Fibroblast of lung (primary cell): Measurements from ENCODE around the gene AMDHD2. TPM values are rescaled to one million over a fixed set of nuclear protein-coding genes. Genes with fewer than 3 reads are reported as not detected.

Experiments used
- DNase-seq, 2 donors: peaks; one replicate each; pipeline versions ENCODE4 v3.0.0 to v3.0.0-alpha.2; 2010; ENCODE audit warnings: low read depth in 2 of 2
- H2AFZ ChIP-seq: 2 replicates; pipeline ENCODE4 v1.5.1; 2012; ENCODE audit warnings: low read length, control low read depth, inconsistent platforms
- H3K27ac ChIP-seq: 2 replicates; pipeline ENCODE4 v1.5.1; 2011; ENCODE audit warnings: low read length, control low read depth; ENCODE audit not compliant: insufficient read depth
- H3K27me3 ChIP-seq: 2 replicates; pipeline ENCODE4 v1.5.1; 2011; ENCODE audit warnings: mild to moderate bottlenecking, low read length; ENCODE audit not compliant: control insufficient read depth, insufficient read depth
- H3K36me3 ChIP-seq: 2 replicates; pipeline ENCODE4 v1.5.1; 2011; ENCODE audit warnings: low read length; ENCODE audit not compliant: control insufficient read depth, insufficient read depth
- H3K4me1 ChIP-seq: 2 replicates; pipeline ENCODE4 v1.5.1; 2011; ENCODE audit warnings: low read length; ENCODE audit not compliant: control insufficient read depth, insufficient read depth; ENCODE audit errors: extremely low read depth
- H3K4me2 ChIP-seq: 2 replicates; pipeline ENCODE4 v1.5.1; 2011; ENCODE audit warnings: low read length, control low read depth; ENCODE audit not compliant: insufficient read depth; ENCODE audit errors: extremely low read depth
- H3K4me3 ChIP-seq, 4 experiments: fragments of 200-600 bp in 1 of 4; sonication (generic) in 1 of 4; replicated peaks in 1 of 4; 2 replicates each; pipeline ENCODE4 v1.5.1; 2011 to 2016; ENCODE audit warnings: low read length in 4 of 4, low read depth in 3 of 4, mild to moderate bottlenecking in 3 of 4, control low read depth in 2 of 4, inconsistent platforms in 1 of 4, mixed read lengths in 1 of 4; ENCODE audit not compliant: insufficient read depth in 1 of 4; ENCODE audit errors: control extremely low read depth in 1 of 4
- H3K79me2 ChIP-seq: 2 replicates; pipeline ENCODE4 v1.5.1; 2012; ENCODE audit warnings: mild to moderate bottlenecking, low read length, inconsistent platforms; ENCODE audit not compliant: control insufficient read depth, insufficient read depth
- H3K9ac ChIP-seq: 2 replicates; pipeline ENCODE4 v1.5.1; 2011; ENCODE audit warnings: mild to moderate bottlenecking, low read length, control low read depth; ENCODE audit not compliant: insufficient read depth
- H3K9me3 ChIP-seq: 2 replicates; pipeline ENCODE4 v1.5.1; 2012; ENCODE audit warnings: low read depth, low read length; ENCODE audit not compliant: control insufficient read depth, insufficient read depth
- H4K20me1 ChIP-seq: 2 replicates; pipeline ENCODE4 v1.5.1; 2011; ENCODE audit warnings: low read length; ENCODE audit not compliant: control insufficient read depth, insufficient read depth; ENCODE audit errors: extremely low read depth
- CTCF ChIP-seq, 2 donors: IDR thresholded peaks in 1 of 2; conservative IDR thresholded peaks in 1 of 2; 1 replicate in 1 of 2; 2 replicates in 1 of 2; pipeline ENCODE4 v1.5.1; 2011 to 2012; ENCODE audit warnings: low read length in 2 of 2, control low read depth in 1 of 2, inconsistent platforms in 1 of 2, low read depth in 1 of 2, mild to moderate bottlenecking in 1 of 2
- EZH2 ChIP-seq: IDR thresholded peaks from 2 replicates; pipeline ENCODE4 v1.5.1; 2012; ENCODE audit warnings: low read length, control low read depth, mild to moderate bottlenecking; ENCODE audit errors: missing control alignments
- polyA plus RNA-seq, 2 donors: library from polyadenylated mRNA; depleted of rRNA in 1 of 2; stranded (reverse) in 1 of 2; unstranded in 1 of 2; fragments of >200 nt; gene quantifications; 2 replicates each; pipeline ENCODE4 v1.2.1, GENCODE V29; 2011 to 2012; ENCODE audit warnings: missing spikeins in 1 of 2
- total RNA-seq: library from RNA; depleted of rRNA; stranded (reverse); fragments of >200 nt; gene quantifications from 2 replicates; pipeline ENCODE4 v1.2.1, GENCODE V29; 2014

AMDHD2 gene
- total and polyA plus RNA-seq, 2 donors (not counting 1 experiment from before 2014, with no cell fraction given), result 10.8 to 37.2 TPM

- no peak for DNase-seq
- Histone ChIP-seq H3K9ac (no peak overlapping the region), H3K4me1 (peaks cover 12% of the 10 kb centered on the region), H4K20me1 (no peaks in the 10 kb centered on the region), H3K27me3 (no peaks in the 10 kb centered on the region), H3K9me3 (no peaks in the 10 kb centered on the region), H3K4me3 (no peak overlapping the region), H2AFZ (no peak overlapping the region), H3K36me3 (no peaks in the 10 kb centered on the region), H3K79me2 (peaks cover 3% of the 10 kb centered on the region), H3K27ac (no peak overlapping the region), H3K4me2 (no peak overlapping the region)
- TF ChIP-seq EZH2 (no peak), CTCF (conservative IDR thresholded peaks at IDR 0.05 in 1 of 2, IDR thresholded peaks at IDR 0.05 in 1 of 2; ENCODE audit: low read depth in 1 of 2, low read length in 2 of 2) (no peak)
Observed at GRCh38 chr16:2487517-2487842, 32.7 kb upstream of the AMDHD2 start.

- H3K4me1 ChIP-seq, result peaks cover 9% of the 10 kb centered on the region
- DNase-seq, result no peak
- H3K79me2 ChIP-seq, result peaks cover 3% of the 10 kb centered on the region
- no peak overlapping the region for H2AFZ ChIP-seq
- H3K9ac ChIP-seq, result no peak overlapping the region
- no peaks in the 10 kb centered on the region for H3K36me3 ChIP-seq
- no peak overlapping the region for H3K4me3 ChIP-seq
- H3K27me3 ChIP-seq, result no peaks in the 10 kb centered on the region
- no peak for TF ChIP-seq EZH2
- no peak for TF ChIP-seq CTCF (conservative IDR thresholded peaks at IDR 0.05 in 1 of 2, IDR thresholded peaks at IDR 0.05 in 1 of 2; ENCODE audit: low read depth in 1 of 2, low read length in 2 of 2)
- H3K9me3 ChIP-seq, result no peaks in the 10 kb centered on the region
- H4K20me1 ChIP-seq, result no peaks in the 10 kb centered on the region
- no peak overlapping the region for H3K27ac ChIP-seq
- H3K4me2 ChIP-seq, result no peak overlapping the region
Observed at GRCh38 chr16:2487903-2488531, 32.2 kb upstream of the AMDHD2 start.

- Histone ChIP-seq H3K9ac (no peak overlapping the region), H3K79me2 (no peaks in the 10 kb centered on the region), H4K20me1 (no peaks in the 10 kb centered on the region), H3K4me1 (no peaks in the 10 kb centered on the region), H3K27ac (no peak overlapping the region), H3K9me3 (no peaks in the 10 kb centered on the region), H3K4me2 (no peak overlapping the region), H3K36me3 (no peaks in the 10 kb centered on the region), H3K27me3 (no peaks in the 10 kb centered on the region), H2AFZ (no peak overlapping the region), H3K4me3 (no peak overlapping the region)
- TF ChIP-seq EZH2 (no peak), CTCF (conservative IDR thresholded peaks at IDR 0.05 in 1 of 2, IDR thresholded peaks at IDR 0.05 in 1 of 2; ENCODE audit: low read depth in 1 of 2, low read length in 2 of 2) (no peak)
- DNase-seq, result no peak
Observed at GRCh38 chr16:2489581-2489980, 30.6 kb upstream of the AMDHD2 start.
